Esophagus squamous epithelium (tissue), 5 donors: ENCODE results near the gene HSBP1L1. TPM values are rescaled to one million over a fixed set of nuclear protein-coding genes. Genes with fewer than 3 reads are reported as not detected.

Source experiments
- DNase-seq: peaks from one replicate; lab custom pipeline; 2025; lab: John Stamatoyannopoulos, UW
- H3K27ac ChIP-seq, 4 donors: fragments of 200-600 bp; sonication (generic); one replicate each; pipeline ENCODE4 v1.5.1; 2016 to 2019; ENCODE audit warnings: mild to moderate bottlenecking in 1 of 4
- H3K27me3 ChIP-seq, 4 donors: fragments of 200-600 bp; sonication (generic); 1 replicate in 3 of 4; 2 replicates in 1 of 4; pipeline versions ENCODE4 v1.5.1 to v1.6.0; 2017 to 2021; ENCODE audit warnings: antibody characterized with exemption in 1 of 4
- H3K36me3 ChIP-seq, 3 donors: fragments of 200-600 bp; sonication (generic); one replicate each; pipeline ENCODE4 v1.5.1; 2016 to 2019
- H3K4me1 ChIP-seq, 3 donors: fragments of 200-600 bp; sonication (generic); one replicate each; pipeline ENCODE4 v1.5.1; 2017 to 2019
- H3K4me3 ChIP-seq, 4 donors: fragments of 200-600 bp; sonication (generic); 1 replicate in 3 of 4; 2 replicates in 1 of 4; pipeline ENCODE4 v1.5.1; 2016 to 2019; ENCODE audit warnings: mild to moderate bottlenecking in 2 of 4, moderate library complexity in 1 of 4
- H3K9me3 ChIP-seq, 3 donors: fragments of 200-600 bp; sonication (generic); one replicate each; pipeline ENCODE4 v1.5.1; 2016 to 2019
- CTCF ChIP-seq, 6 experiments: fragments of 450-650 bp in 4 of 6; fragments of 200-600 bp in 2 of 6; sonication (generic) in 2 of 6; IDR thresholded peaks; one replicate each; pipeline ENCODE4 v1.5.1; 2016 to 2019; ENCODE audit warnings: antibody characterized with exemption in 6 of 6, mild to moderate bottlenecking in 4 of 6, moderate library complexity in 4 of 6
- POLR2A ChIP-seq, 4 donors: fragments of 450-650 bp; IDR thresholded peaks; one replicate each; pipeline ENCODE4 v1.6.1; 2017; ENCODE audit warnings: antibody characterized with exemption in 4 of 4, mild to moderate bottlenecking in 4 of 4, moderate library complexity in 3 of 4
- WGBS, 2 donors: methylation state at CpG; one replicate each; pipeline ENCODE4 v1.1.5; 2018; 5-methylcytosine and 5-hydroxymethylcytosine counted together
- intact Hi-C: fragments of 100-400 bp; cut with DNase I; formaldehyde crosslinking; loops from one replicate; pipeline ENCODE4 v1.15.0; 2022
- total RNA-seq, 4 donors: library from RNA; depleted of rRNA; stranded (reverse); fragments of >200 nt; gene quantifications; one replicate each; pipeline ENCODE4 v1.1.0, GENCODE V29; 2016
- donor health status: DM: yes; HTN: yes; CAD: no.

Gene HSBP1L1
- total RNA-seq, 4 donors from 2014 or later: 17.7 to 27.1 (median 25.8) TPM

GRCh38 chr18:79944126-79944731 is 20.2 kb upstream of the HSBP1L1 start:
- H3K4me1 ChIP-seq: peaks cover 11 to 100% (median 46%) of the 10 kb centered on the region in 3 donors
- no peak overlapping the region for H3K4me3 ChIP-seq
- intact Hi-C loops: loop anchor here (10.0 kb wide), 1 partner anchor 259 kb away; no protein-coding TSS in a partner anchor
- WGBS, 2 donors: 53 to 69% methylated on average over 3 to 4 of the region's 11 CpGs
- no peaks in the 10 kb centered on the region for H3K9me3 ChIP-seq
- no peak overlapping the region for H3K27ac ChIP-seq
- H3K27me3 ChIP-seq: no peaks in the 10 kb centered on the region
- no peak for DNase-seq
- H3K36me3 ChIP-seq: peaks cover 0 to 78% (median 5%) of the 10 kb centered on the region in 3 donors
- TF ChIP-seq CTCF (IDR thresholded peaks at IDR 0.05) (no peak), POLR2A (IDR thresholded peaks at IDR 0.05) (no peak)

- Histone ChIP-seq H3K36me3 (peaks cover 0 to 77% (median 5%) of the 10 kb centered on the region in 3 donors), H3K27me3 (no peaks in the 10 kb centered on the region), H3K4me1 (peaks cover 14 to 100% (median 51%) of the 10 kb centered on the region in 3 donors), H3K4me3 (no peak overlapping the region), H3K9me3 (no peaks in the 10 kb centered on the region), H3K27ac (no peak overlapping the region)
- TF ChIP-seq CTCF (IDR thresholded peaks at IDR 0.05) (no peak), POLR2A (IDR thresholded peaks at IDR 0.05) (no peak)
- intact Hi-C loops: loop anchor here (10.0 kb wide), 1 partner anchor 260 kb away; no protein-coding TSS in a partner anchor
- WGBS, 2 donors: no CpG with 5 or more reads among the region's 3 CpGs
- no peak for DNase-seq
These were observed 19.7 kb upstream of the HSBP1L1 start for GRCh38 chr18:79944746-79945117.

- H3K27ac ChIP-seq: peak overlapping the region in 1 of 4 donors; percentile 2
- H3K27me3 ChIP-seq: no peaks in the 10 kb centered on the region
- intact Hi-C loops: loop anchor here (10.0 kb wide), 1 partner anchor 261 kb away; no protein-coding TSS in a partner anchor
- TF ChIP-seq POLR2A (IDR thresholded peaks at IDR 0.05): no peak
- TF ChIP-seq CTCF (IDR thresholded peaks at IDR 0.05): no peak
- peaks cover 0 to 70% (median 5%) of the 10 kb centered on the region in 3 donors for H3K36me3 ChIP-seq
- no peak for DNase-seq
- WGBS, 2 donors: 67 to 86% methylated on average over 2 to 6 of the region's 17 CpGs
- peaks cover 20 to 100% (median 57%) of the 10 kb centered on the region in 3 donors for H3K4me1 ChIP-seq
- H3K4me3 ChIP-seq: no peak overlapping the region
- H3K9me3 ChIP-seq: no peaks in the 10 kb centered on the region
These were observed 19.1 kb upstream of the HSBP1L1 start for GRCh38 chr18:79945118-79946042.

GRCh38 chr18:79947054-79947755 is 17.2 kb upstream of the HSBP1L1 start:
- TF ChIP-seq POLR2A (IDR thresholded peaks at IDR 0.05) (no peak), CTCF (IDR thresholded peaks at IDR 0.05) (no peak)
- Histone ChIP-seq H3K4me3 (no peak overlapping the region), H3K27me3 (no peaks in the 10 kb centered on the region), H3K9me3 (no peaks in the 10 kb centered on the region), H3K4me1 (peaks cover 26 to 91% (median 58%) of the 10 kb centered on the region in 3 donors), H3K36me3 (peaks cover 0 to 52% (median 5%) of the 10 kb centered on the region in 3 donors), H3K27ac (peak overlapping the region in 2 of 4 donors; percentile 21 to 39)
- intact Hi-C loops: loop anchor here (10.0 kb wide), 1 partner anchor 262 kb away; no protein-coding TSS in a partner anchor
- no peak for DNase-seq
- WGBS, 2 donors: 80 to 83% methylated on average over 5 to 7 of the region's 14 CpGs
